Neural cell (in vitro differentiated cells): Measurements from ENCODE around the gene SLC17A7.
"Not testable (repeated sequence)": the region's sequence is repeated elsewhere in the genome, so short reads cannot be mapped to it uniquely, and the experiment has no call there.

Source experiments
- EP300 ChIP-seq: fragments of 450-650 bp; conservative IDR thresholded peaks from 2 replicates; pipeline ENCODE4 v1.6.1; 2014; ENCODE audit warnings: antibody characterized with exemption, mild to moderate bottlenecking, moderate library complexity; ENCODE audit not compliant: poor library complexity, severe bottlenecking
- MXI1 ChIP-seq: fragments of 450-650 bp; conservative IDR thresholded peaks from 2 replicates; pipeline ENCODE4 v1.6.1; 2014; ENCODE audit warnings: antibody characterized with exemption, mild to moderate bottlenecking; ENCODE audit not compliant: poor library complexity, severe bottlenecking
- RAD21 ChIP-seq: fragments of 450-650 bp; conservative IDR thresholded peaks from 2 replicates; pipeline ENCODE4 v1.6.1; 2014; ENCODE audit warnings: antibody characterized with exemption, mild to moderate bottlenecking, moderate library complexity

- TF ChIP-seq EP300, RAD21, MXI1: not testable (repeated sequence)
Observed at GRCh38 chr19:49444100-49444700, 2.9 kb upstream of the SLC17A7 start.
